Lower leg skin (tissue), 4 donors: ENCODE results near the gene NKX2-3. TPM values are rescaled to one million over a fixed set of nuclear protein-coding genes. Genes with fewer than 3 reads are reported as not detected.

Source experiments
- DNase-seq, 2 donors: peaks; one replicate each; pipeline ENCODE4 v3.0.0-alpha.2; 2019; ENCODE audit warnings: low spot score in 2 of 2
- H3K4me3 ChIP-seq: fragments of 200-600 bp; sonication (generic); 2 replicates; pipeline ENCODE4 v1.5.1; 2017; ENCODE audit warnings: mild to moderate bottlenecking, low read depth; ENCODE audit not compliant: poor library complexity, severe bottlenecking
- POLR2A ChIP-seq, 2 donors: fragments of 450-650 bp; IDR thresholded peaks; one replicate each; pipeline ENCODE4 v1.6.1; 2016 to 2017; ENCODE audit warnings: antibody characterized with exemption in 2 of 2, mild to moderate bottlenecking in 1 of 2, moderate library complexity in 1 of 2
- WGBS, 2 donors: methylation state at CpG; one replicate each; pipeline ENCODE4 v1.1.5; 2018; 5-methylcytosine and 5-hydroxymethylcytosine counted together
- intact Hi-C: fragments of 100-400 bp; cut with DNase I; formaldehyde crosslinking; loops from one replicate; pipeline ENCODE4 v1.15.0; 2023; ENCODE audit warnings: low total_unique reads
- total RNA-seq, 4 donors: library from RNA; depleted of rRNA; stranded (reverse); fragments of >200 nt; gene quantifications; one replicate each; pipeline ENCODE4 v1.1.0, GENCODE V29; 2016
- TF ChIP-seq, protein P1 (sequence below), 3 donors: fragments of 450-650 bp; IDR thresholded peaks; one replicate each; pipeline ENCODE4 v1.5.1; 2016; ENCODE audit warnings: antibody characterized with exemption in 3 of 3, mild to moderate bottlenecking in 3 of 3, moderate library complexity in 2 of 3

NKX2-3 gene
- total RNA-seq, 4 donors from 2014 or later = not detected

DNA sequence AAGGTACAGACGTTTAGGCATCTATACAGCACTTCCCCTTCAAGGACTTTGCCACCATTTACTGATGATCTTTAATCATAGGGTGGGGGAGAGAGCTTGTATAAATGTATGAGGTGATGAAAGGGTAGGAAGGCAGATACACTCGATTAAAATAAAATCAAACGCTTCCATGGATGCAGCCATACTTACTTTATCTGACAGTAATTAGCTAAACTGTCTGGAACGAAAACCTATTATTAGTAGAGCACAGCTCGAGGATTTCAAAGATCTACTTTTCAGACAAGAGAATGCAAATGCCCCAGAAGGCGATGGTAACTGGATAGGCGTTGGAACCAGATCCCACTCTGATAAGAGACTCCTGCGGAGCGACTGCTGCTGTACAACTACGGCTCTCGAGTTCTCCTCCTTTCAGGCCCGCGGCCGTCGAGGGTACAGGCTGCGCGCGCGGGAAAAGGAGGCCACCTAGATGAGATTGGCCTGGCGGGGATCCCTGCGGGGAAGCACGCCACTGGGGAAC, 3.1 kb upstream of the NKX2-3 start:
- intact Hi-C loops = no loop called here
- DNase-seq = no peak
- 18 to 20% methylated on average over 22 of the region's 22 CpGs for WGBS, 2 donors
- TF ChIP-seq, protein P1, sequence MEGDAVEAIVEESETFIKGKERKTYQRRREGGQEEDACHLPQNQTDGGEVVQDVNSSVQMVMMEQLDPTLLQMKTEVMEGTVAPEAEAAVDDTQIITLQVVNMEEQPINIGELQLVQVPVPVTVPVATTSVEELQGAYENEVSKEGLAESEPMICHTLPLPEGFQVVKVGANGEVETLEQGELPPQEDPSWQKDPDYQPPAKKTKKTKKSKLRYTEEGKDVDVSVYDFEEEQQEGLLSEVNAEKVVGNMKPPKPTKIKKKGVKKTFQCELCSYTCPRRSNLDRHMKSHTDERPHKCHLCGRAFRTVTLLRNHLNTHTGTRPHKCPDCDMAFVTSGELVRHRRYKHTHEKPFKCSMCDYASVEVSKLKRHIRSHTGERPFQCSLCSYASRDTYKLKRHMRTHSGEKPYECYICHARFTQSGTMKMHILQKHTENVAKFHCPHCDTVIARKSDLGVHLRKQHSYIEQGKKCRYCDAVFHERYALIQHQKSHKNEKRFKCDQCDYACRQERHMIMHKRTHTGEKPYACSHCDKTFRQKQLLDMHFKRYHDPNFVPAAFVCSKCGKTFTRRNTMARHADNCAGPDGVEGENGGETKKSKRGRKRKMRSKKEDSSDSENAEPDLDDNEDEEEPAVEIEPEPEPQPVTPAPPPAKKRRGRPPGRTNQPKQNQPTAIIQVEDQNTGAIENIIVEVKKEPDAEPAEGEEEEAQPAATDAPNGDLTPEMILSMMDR (IDR thresholded peaks at IDR 0.05) = no peak
- TF ChIP-seq POLR2A (IDR thresholded peaks at IDR 0.05) = no peak
- H3K4me3 ChIP-seq = no peak overlapping the region

DNA sequence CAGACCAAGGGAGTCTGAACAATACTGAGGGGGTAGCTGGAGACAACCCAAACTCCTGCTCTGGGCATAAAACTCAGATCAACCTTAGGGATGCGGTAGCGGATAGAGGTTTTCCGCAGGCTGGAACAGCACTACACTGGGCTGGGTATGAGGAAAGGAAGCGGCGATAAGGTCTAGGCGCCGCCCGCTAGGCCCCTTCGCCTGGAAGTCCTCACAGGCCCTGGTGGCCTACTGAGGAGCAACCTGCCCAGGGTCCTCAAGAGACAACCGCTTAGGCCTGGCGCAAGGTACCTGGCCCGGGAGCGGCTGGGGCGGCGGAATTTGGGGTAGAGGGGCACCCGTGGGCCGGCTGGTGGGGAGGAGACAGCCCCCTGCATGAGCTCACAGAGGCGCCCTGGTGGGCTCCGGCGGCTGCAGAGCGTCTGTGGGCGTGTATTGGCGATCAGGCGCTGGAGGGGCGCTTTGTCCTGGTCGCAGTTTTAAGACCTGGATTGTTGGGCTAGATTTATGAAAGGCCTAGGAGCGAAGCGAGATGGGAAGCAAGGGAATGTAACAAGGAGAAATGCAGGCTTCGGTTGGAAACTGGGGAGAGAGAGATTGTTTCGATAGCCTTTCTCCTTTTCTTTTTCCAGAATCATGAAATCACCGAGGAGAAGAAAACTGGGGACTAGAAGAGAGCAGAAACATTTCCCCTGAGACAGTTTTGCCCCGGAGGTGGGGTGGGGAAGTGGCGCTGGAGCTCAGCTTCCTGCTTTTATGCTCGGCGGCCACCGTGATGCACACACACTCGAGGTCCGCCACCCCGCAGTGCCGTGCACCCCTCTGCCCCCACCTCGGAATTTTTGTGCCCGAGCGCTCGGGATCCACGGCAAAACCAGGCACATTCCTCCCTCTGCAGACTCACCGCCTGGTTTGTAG, 2.4 kb upstream of the NKX2-3 start:
- TF ChIP-seq POLR2A (IDR thresholded peaks at IDR 0.05) = no peak
- no peak overlapping the region for H3K4me3 ChIP-seq
- DNase-seq = no peak
- intact Hi-C loops = no loop called here
- 10 to 13% methylated on average over 45 to 46 of the region's 46 CpGs for WGBS, 2 donors

DNA sequence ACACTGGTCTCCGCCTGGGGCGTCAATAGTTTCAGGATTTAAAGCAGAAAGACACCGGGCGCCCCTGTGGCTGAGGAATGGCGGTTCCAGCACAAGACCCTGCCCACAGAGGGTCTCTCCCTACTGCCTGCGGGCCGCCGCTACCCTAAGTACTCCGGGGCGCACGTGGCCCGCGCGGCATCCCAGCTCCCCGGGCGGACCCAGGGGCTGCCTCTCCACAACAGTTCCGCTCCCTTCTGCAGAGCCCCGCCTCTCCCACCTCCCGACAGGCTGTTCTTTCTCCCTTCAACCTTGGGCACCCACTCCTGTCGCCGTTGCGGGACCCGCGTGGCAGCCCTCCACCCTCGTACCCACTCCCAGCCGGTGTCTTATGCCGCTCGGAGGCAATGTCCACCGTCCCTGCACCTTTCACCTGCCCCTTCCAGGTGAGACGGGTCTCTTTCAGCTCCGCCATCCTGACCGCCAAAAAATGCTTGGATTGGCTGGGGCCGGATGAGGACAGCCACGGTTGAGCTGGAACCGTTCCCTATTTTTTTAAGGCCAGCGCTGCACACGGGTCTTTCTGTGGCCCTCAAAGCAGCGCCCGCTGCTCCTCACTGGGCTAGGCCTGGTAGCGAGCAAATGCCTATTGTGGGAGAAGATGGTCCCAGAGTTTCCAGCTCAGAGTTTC, 1.6 kb upstream of the NKX2-3 start:
- intact Hi-C loops = no loop called here
- no peak overlapping the region for H3K4me3 ChIP-seq
- TF ChIP-seq, protein P1 (IDR thresholded peaks at IDR 0.05) = no peak
- no peak for TF ChIP-seq POLR2A (IDR thresholded peaks at IDR 0.05)
- 14 to 17% methylated on average over 40 of the region's 40 CpGs for WGBS, 2 donors
- DNase-seq = no peak

DNA sequence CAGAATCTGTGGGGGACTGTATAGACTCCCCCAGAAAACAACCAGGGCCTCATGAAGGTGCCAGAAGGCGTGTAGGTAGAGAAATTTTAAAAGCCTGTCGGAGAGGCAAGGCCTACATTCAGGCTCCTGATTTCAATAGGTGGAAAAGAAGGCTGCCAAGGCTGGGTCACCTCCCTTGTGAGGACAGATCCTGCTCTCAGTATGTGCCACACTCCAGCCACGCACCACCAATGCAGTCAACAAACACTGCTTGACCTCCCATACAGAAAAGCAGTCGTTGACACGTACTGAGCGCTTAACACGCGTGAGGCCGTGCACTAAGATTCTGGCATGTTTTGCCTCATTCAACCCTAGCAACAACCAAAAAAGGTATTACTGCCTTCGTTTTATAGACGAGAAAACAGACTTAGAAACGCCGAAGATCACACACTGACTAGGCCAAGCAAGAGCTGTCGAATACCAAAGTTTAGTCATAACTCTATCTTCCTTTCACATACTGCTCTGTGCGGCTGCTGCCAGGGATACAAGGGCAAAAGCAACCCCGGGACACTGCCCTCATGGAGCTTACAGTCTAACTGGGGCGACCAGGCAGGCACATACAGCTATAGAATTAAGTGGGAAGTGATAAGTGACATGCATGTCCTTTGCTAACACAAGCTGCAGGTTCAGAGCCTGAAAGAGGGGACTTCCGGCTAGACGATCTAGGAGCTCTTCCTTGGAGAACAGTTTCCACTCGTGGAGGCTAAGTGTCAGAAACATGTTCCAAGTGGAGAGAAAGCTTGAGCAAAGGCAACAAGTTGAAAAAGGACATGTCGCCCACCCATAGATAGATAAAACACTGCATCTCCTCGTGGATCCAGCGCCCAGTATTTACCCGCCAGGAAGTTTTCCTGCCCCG, 797 bp upstream of the NKX2-3 start:
- WGBS, 2 donors = 55 to 61% methylated on average over 25 of the region's 25 CpGs
- intact Hi-C loops = no loop called here

DNA sequence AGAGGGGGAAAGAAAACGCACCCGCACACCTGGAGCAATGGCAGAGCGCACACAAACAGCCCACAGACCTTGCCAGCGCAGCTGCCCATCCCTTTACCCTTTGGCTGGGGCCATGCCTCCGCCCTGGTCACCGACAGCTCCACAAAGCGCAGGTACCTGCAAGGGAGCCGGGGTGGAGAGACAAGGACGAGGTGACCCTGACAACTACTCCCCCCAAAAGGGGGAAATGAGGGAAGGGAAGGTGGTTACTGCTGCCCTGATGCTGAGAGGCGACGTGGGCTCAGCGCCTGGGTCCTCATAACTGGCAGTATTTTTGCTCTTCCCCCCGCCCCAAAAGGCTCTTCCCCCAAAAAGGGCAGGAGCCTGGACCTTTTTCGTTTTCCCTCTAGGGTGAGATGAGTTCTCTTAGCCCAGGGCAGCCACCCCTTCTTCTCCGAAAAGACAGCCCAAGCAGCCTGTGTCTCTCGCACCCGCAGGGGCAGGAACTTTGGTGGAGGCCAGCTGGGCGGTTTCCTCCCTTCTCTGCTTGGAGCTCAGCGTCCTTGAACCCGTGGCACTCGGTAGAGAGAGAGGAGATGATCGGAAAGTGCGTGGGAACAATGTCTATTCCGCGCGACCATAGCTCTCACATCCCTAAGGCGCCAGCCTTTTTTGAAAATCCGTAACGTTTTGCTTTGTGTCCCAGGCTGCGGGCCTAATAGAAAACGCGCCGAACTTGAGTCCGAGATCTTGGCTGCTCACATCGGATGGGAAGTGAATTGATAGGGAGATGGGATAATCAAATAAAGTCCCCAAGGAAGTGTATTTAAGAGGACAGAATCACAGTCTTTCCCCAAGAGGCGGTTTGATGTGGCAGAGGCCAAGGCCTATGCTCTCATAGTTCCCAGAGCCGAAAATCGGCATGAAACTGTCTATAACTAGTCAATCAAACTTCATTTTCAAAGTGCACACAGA, 1.0 kb downstream of the NKX2-3 start:
- no peak for TF ChIP-seq POLR2A (IDR thresholded peaks at IDR 0.05)
- TF ChIP-seq, protein P1 (IDR thresholded peaks at IDR 0.05) = no peak
- no peak for DNase-seq
- intact Hi-C loops = no loop called here
- H3K4me3 ChIP-seq = no peak overlapping the region
- 17 to 19% methylated on average over 38 of the region's 38 CpGs for WGBS, 2 donors

More for the DNA sequence above, 797 bp upstream of the NKX2-3 start:
- no peak for TF ChIP-seq POLR2A (IDR thresholded peaks at IDR 0.05)
- TF ChIP-seq, protein P1 (IDR thresholded peaks at IDR 0.05) = no peak
- DNase-seq = no peak
- no peak overlapping the region for H3K4me3 ChIP-seq
